Renal cortical epithelial cell (primary cell): Measurements from ENCODE around the gene POU4F2. TPM values are rescaled to one million over a fixed set of nuclear protein-coding genes. Genes with fewer than 3 reads are reported as not detected.

Source experiments
- DNase-seq: peaks from one replicate; pipeline ENCODE4 v3.0.0-alpha.2; 2011; ENCODE audit warnings: low read depth
- total RNA-seq: library from RNA; depleted of rRNA; stranded (reverse); fragments of >200 nt; gene quantifications from 2 replicates; pipeline ENCODE4 v1.2.3, GENCODE V29; 2014

The POU4F2 gene, protein sequence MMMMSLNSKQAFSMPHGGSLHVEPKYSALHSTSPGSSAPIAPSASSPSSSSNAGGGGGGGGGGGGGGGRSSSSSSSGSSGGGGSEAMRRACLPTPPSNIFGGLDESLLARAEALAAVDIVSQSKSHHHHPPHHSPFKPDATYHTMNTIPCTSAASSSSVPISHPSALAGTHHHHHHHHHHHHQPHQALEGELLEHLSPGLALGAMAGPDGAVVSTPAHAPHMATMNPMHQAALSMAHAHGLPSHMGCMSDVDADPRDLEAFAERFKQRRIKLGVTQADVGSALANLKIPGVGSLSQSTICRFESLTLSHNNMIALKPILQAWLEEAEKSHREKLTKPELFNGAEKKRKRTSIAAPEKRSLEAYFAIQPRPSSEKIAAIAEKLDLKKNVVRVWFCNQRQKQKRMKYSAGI
- total RNA-seq: 0.35 TPM in 1 of 2 replicates, not detected in the other

DNA sequence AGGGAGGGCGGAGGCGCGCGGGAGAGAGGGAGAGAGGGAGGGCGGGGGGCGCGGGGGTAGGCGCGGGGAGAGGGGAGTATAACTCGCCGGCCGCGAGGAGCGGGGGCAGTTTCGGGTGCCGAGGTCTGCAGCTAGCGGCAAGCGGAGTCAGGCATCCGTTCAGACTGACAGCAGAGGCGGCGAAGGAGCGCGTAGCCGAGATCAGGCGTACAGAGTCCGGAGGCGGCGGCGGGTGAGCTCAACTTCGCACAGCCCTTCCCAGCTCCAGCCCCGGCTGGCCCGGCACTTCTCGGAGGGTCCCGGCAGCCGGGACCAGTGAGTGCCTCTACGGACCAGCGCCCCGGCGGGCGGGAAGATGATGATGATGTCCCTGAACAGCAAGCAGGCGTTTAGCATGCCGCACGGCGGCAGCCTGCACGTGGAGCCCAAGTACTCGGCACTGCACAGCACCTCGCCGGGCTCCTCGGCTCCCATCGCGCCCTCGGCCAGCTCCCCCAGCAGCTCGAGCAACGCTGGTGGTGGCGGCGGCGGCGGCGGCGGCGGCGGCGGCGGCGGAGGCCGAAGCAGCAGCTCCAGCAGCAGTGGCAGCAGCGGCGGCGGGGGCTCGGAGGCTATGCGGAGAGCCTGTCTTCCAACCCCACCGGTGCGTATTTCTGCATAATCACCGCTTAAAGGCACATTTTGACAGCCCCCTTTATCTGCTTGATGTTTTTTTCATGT is at the start of gene POU4F2:
POU4F2 (plus strand) TSS at position 108 of the 720 bp plus-strand sequence; CDS start at position 356, 248 bp downstream.
- no peak for DNase-seq

DNA sequence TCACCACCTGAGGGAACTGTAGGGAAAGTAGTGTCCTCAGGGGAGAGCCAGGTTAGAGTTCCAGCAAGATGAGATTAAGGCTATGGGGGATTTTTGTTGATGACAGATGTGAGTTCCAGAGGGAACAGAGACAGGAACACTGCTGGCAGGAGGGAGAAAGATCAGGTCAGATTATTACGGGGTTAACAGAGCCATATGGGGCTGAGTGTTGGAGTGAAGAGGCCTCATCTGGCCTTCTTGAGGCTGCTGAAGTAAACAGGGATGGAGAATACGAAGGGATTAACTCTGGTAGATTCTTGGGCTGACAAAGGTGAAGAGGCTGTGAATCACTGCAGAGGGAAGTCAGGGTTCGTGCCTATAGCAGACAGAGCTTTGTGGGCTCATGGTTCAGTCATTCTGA is 47.9 kb upstream of the POU4F2 start:
- DNase-seq: no peak

DNA sequence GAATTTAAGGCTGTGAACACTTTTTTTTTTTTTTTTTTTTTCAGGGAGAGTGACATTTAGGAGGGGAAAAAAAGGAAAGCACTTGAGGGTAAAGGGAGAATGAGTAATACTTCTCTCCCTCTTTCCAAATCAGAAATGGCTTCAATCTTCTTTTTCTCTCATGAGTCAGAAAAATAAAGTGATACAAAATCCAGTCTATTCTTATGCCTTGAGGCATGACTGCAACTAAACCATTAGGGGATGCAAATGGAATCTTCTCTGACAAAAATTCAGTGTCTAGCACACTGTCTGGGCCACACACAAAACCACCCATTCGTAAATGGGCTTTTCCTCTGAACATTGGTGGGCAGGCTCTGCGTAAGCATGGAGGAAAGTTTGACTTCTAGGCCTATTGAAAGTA is 46.7 kb upstream of the POU4F2 start:
- no peak for DNase-seq

GRCh38 chr4:146632770-146633470 is 5.8 kb upstream of the POU4F2 start:
- no peak for DNase-seq

DNA sequence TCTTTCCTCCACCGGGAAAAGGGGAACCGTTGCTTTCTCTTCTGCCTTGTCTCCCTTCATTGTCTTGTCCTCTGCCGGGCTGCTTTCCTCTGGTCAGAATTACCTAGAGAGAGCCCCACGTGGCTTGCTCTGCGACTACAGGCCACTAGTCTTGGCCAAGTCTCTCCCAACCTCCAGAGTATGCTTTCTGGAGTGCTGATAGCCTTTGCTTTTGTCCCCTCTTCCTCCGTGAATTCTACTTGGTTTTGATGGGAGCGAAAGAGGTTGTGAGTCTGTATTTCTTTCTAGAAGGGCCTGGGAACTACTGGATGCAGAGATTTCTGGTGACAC is 5.3 kb upstream of the POU4F2 start:
- DNase-seq: no peak

GRCh38 chr4:146634825-146635224 is 3.9 kb upstream of the POU4F2 start:
- DNase-seq: no peak

GRCh38 chr4:146637621-146638332 is 916 bp upstream of the POU4F2 start:
- DNase-seq: no peak

- no peak for DNase-seq
Observed at GRCh38 chr4:146638333-146638785, 334 bp upstream of the POU4F2 start.

- DNase-seq: no peak
Observed at GRCh38 chr4:146639506-146639932, 826 bp downstream of the POU4F2 start.

- DNase-seq: no peak
Observed at GRCh38 chr4:146640021-146640464, 1.4 kb downstream of the POU4F2 start.

DNA sequence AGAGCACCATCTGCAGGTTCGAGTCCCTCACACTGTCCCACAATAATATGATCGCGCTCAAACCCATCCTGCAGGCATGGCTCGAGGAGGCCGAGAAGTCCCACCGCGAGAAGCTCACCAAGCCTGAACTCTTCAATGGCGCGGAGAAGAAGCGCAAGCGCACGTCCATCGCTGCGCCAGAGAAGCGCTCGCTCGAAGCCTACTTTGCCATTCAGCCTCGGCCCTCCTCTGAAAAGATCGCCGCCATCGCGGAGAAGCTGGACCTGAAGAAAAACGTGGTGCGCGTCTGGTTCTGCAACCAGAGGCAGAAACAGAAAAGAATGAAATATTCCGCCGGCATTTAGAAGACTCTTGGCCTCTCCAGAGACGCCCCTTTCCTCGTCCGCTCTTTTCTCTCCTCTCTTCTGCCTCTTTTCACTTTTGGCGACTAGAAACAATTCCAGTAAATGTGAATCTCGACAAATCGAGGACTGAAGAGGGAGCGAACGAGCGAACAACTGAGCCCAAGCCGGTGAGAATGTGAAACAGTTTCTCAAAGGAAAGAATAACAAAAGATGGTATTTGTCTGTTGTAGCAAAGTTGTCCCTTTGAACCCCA is 1.9 kb downstream of the POU4F2 start:
- DNase-seq: no peak

GRCh38 chr4:146641762-146642161 is 3.1 kb downstream of the POU4F2 start:
- no peak for DNase-seq

DNA sequence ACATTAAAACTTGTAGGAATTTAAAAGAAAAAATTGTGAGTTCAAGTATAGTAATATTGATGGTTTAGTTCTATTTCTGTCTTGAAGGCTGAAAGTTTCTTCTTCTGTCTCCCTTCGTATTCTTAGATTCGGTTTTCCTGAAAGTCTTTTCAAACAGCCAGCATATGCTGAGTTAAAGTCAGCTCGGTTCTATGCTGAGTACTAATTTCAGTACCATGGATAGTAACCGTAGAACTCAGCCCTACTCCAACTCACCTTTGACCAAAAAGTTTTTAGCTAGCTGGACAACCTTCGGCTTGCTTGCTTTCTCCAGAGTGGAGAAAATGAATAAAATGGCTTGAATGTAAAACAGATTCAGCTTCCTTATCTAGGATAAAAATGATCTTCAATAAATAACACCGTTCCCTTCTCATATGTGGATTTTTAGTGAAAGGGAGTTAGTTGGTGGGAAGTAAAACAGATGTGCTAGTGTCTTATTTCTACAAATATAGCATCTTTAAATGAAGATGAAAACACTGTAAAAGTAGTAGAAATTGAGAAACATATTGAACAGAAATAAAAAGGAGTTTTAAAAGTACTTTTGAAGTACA is 5.2 kb downstream of the POU4F2 start:
- DNase-seq: peak; percentile 37

GRCh38 chr4:146645921-146646320 is 7.2 kb downstream of the POU4F2 start:
- DNase-seq: no peak

DNA sequence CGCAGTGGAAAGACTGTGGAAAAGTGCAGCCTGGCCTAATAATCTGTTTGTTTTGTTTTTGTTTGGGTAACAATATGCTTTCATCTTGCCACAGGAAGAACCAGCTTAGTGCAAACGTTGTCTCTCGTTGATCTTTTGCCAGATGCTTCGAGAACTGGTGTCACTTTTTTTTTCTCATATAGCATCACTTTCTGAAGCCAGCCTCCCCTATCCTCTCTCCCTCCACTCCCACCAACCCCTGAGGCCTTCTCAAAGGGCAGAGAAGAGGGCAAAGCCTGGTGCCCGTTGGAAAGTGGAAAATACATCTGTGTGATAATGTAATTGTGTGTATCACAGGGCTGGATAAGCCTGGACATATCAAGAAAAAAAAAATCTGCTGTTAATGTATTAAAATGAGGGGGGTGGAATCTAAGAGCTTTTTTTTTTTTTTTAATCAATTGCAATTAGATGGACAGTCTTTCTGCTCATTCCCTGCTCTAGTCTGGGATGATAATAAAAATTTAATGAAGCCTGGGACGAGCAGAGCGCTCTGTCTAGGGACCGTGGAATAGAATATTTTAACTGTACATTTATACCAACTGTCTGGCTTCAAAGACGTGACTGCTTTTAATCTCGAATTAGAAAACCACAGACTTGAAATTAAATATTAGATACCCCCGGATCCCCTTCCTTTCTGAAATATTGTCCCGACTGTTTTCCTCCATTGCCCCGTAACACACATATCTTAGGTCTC is 8.1 kb downstream of the POU4F2 start:
- DNase-seq: no peak

DNA sequence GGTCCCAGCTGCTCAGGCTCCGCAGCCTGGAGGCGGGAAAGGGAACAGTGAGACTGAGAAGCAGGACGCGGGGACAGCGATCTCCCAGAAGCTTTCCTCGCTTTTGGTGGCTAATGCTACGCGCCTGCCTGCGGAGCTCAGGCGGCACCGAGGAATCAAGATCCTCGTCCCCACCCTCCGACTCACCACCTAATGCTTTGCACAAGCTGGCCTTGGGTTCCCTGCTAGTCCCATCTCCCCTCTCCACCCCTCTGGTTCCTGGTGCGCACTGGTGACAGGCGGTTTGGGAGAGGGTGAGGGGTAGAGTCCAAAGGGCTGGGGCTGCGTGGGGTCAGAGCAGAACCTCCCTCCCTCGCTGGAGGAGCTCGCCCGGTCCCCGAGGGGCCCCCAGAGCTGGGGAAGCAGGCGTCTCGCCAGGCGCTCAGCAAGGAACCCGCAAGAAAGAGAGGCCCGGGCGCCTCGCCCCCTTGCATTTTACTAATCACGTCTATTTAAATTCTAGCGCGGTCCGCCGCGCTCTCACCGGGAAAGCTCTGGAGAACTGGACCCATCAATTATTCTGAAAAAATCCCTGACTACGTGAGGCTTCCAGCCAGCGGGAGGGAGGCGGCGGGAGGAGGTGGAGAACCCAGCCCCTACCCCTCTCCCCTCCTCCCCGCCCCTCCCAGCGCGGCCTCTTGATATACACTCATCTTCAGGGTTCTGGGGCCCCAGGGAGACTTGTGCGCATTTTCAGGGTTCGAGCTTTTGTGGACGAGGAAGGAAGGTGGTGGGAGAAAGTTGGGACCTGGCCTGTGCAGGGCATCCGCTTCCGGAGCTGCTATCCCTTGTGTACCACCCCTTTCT is 9.1 kb downstream of the POU4F2 start:
- no peak for DNase-seq

DNA sequence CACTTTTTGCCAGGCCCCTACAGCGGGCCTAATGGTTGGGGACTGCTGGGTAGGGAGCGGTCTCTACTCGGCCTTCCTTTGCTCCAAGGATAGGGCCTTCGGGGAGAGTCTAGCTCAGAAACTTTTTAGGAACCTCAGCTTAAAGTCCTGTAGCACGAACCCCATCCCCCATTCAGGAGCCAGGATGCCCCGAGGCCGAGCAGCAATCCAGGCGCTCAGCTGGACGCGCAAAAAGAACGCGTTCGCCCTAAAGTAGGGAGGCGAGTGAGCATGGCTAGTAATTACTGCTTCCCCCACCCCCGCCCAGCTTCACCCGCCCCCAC is 9.7 kb downstream of the POU4F2 start:
- no peak for DNase-seq

GRCh38 chr4:146649232-146649631 is 10.5 kb downstream of the POU4F2 start:
- DNase-seq: no peak

DNA sequence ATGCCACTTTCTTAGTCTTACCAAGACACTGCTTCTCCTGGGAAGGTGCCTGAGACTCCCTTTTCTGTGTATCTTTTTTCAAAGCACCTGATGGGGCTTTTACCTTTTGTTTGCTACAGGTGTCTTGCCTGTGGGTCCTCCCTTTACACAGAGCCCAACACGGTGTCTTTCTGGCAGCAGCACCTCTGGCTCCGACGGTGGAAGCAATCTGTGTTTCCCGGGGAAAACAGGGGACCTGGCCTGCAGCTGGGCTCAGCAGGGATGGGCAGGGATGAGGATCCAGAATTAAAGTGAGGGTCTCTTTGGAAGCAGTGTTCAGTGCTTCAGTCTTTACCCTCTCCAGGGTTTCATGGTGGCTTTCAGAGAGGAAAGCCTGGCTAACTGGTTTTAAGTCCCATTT is 11.3 kb downstream of the POU4F2 start:
- no peak for DNase-seq
